GM12878 (cell line): ENCODE measurements around the gene PRKN. TPM values are rescaled to one million over a fixed set of nuclear protein-coding genes. Genes with fewer than 3 reads are reported as not detected.

ENCODE experiments used
- ATAC-seq: fragments of 200-7000 bp; cut with Tn5 transposase; 3 replicates; pipeline ENCODE4 v1.9.1; 2020; ENCODE audit warnings: mild to moderate bottlenecking, moderate library complexity
- BruUV-seq: library from RNA; stranded (reverse); fragments of 400-500 nt; replicated peaks from 2 replicates; lab custom pipeline; 2021; lab: Mats Ljungman, UMichigan
- CTCF ChIA-PET: fragments of 300-600 bp; sonication (Branson Sonifier 250); formaldehyde crosslinking; extraction: SDS; loops from one replicate; lab custom pipeline; 2021; ENCODE audit warnings: inconsistent platforms; lab: Yijun Ruan, JAX
- POLR2A ChIA-PET: fragments of 350-600 bp; formaldehyde crosslinking; extraction: SDS; loops from one replicate; lab custom pipeline; 2021; ENCODE audit warnings: inconsistent platforms; lab: Charles Lee
- RAD21 ChIA-PET: fragments of 300-600 bp; sonication (Branson Sonifier 250); formaldehyde crosslinking; loops from one replicate; lab custom pipeline; 2023; ENCODE audit warnings: antibody characterized with exemption; ENCODE audit not compliant: unreplicated experiment; lab: Charles Lee
- SMC1A ChIA-PET: fragments of 300-600 bp; sonication (Branson Sonifier 250); formaldehyde crosslinking; loops from one replicate; lab custom pipeline; 2023; ENCODE audit not compliant: unreplicated experiment, uncharacterized antibody; lab: Charles Lee
- DNase-seq: peaks from one replicate; pipeline ENCODE4 v3.0.0-alpha.2; 2011; ENCODE audit warnings: low read depth, low spot score
- FAIRE-seq: peaks from 3 replicates; lab custom pipeline; 2011; peaks lifted over from hg19 to GRCh38; lab: Jason Lieb, UNC
- H2AFZ ChIP-seq: 2 replicates; pipeline ENCODE4 v1.6.0; 2011; ENCODE audit warnings: low read depth, low read length, control low read depth; ENCODE audit not compliant: control insufficient read depth
- H3K27ac ChIP-seq: 2 replicates; pipeline ENCODE4 v1.5.1; 2011; ENCODE audit warnings: control low read depth; ENCODE audit not compliant: control insufficient read depth, insufficient read depth
- H3K27me3 ChIP-seq, 2 experiments: replicated peaks in 1 of 2; 2 replicates each; pipeline versions ENCODE4 v1.6.0 to v1.6.1; 2011; ENCODE audit warnings: low read length in 1 of 2; ENCODE audit not compliant: control insufficient read depth in 2 of 2, insufficient read depth in 2 of 2
- H3K36me3 ChIP-seq, 2 experiments: 2 replicates each; pipeline ENCODE4 v1.5.1; 2011; ENCODE audit warnings: low read length in 1 of 2; ENCODE audit not compliant: control insufficient read depth in 2 of 2, insufficient read depth in 2 of 2
- H3K4me1 ChIP-seq: 2 replicates; pipeline ENCODE4 v1.6.1; 2011; ENCODE audit warnings: mild to moderate bottlenecking, low read length, moderate library complexity, mixed read lengths; ENCODE audit not compliant: control insufficient read depth, insufficient read depth
- H3K4me2 ChIP-seq: 2 replicates; pipeline ENCODE4 v1.6.0; 2011; ENCODE audit warnings: control low read depth; ENCODE audit not compliant: control insufficient read depth, insufficient read depth
- H3K4me3 ChIP-seq: fragments of 200-600 bp; sonication (generic); 2 replicates; pipeline ENCODE4 v1.5.1; 2016
- H3K79me2 ChIP-seq: 2 replicates; pipeline ENCODE4 v1.6.0; 2011; ENCODE audit warnings: low read length; ENCODE audit not compliant: control insufficient read depth, insufficient read depth
- H3K9ac ChIP-seq: 2 replicates; pipeline ENCODE4 v1.8.0; 2011; ENCODE audit warnings: low read length, control low read depth, mixed read lengths; ENCODE audit not compliant: control insufficient read depth, insufficient read depth
- H3K9me3 ChIP-seq: replicated peaks from 3 replicates; pipeline ENCODE4 v1.5.1; 2011; ENCODE audit warnings: mild to moderate bottlenecking, low read length; ENCODE audit not compliant: control insufficient read depth, insufficient read depth
- H4K20me1 ChIP-seq: 2 replicates; pipeline ENCODE4 v1.6.0; 2011; ENCODE audit not compliant: control insufficient read depth, insufficient read depth
- ASH2L ChIP-seq: fragments of 300-600, 200-600 bp; sonication (generic); IDR thresholded peaks from 2 replicates; pipeline ENCODE4 v1.6.1; 2017; ENCODE audit warnings: low read depth, mild to moderate bottlenecking, borderline replicate concordance
- BACH1 ChIP-seq: fragments of 450-650 bp; IDR thresholded peaks from 2 replicates; pipeline ENCODE4 v1.6.1; 2017; ENCODE audit warnings: mild to moderate bottlenecking, borderline replicate concordance
- BCL11A ChIP-seq: IDR thresholded peaks from 2 replicates; pipeline ENCODE4 v1.6.1; 2011; ENCODE audit warnings: low read depth, low read length
- BMI1 ChIP-seq: fragments of 450-650 bp; IDR thresholded peaks from 2 replicates; pipeline ENCODE4 v1.6.1; 2016; ENCODE audit warnings: mild to moderate bottlenecking, moderate library complexity, borderline replicate concordance
- CBFB ChIP-seq: IDR thresholded peaks from 2 replicates; pipeline ENCODE4 v1.6.1; 2016; ENCODE audit warnings: antibody characterized with exemption, low read depth
- CEBPB ChIP-seq, 2 experiments: fragments of 150-350 bp in 1 of 2; IDR thresholded peaks; 2 replicates each; pipeline ENCODE4 v1.6.1; 2012 to 2014; ENCODE audit warnings: low read depth in 2 of 2, low read length in 2 of 2, borderline replicate concordance in 1 of 2, inconsistent platforms in 1 of 2
- CUX1 ChIP-seq: IDR thresholded peaks from 2 replicates; pipeline ENCODE4 v1.6.1; 2012; ENCODE audit warnings: improper control_type of control experiment, low read depth, low read length; ENCODE audit not compliant: insufficient replicate concordance
- E2F8 ChIP-seq: fragments of 450-650 bp; IDR thresholded peaks from 2 replicates; pipeline ENCODE4 v1.6.1; 2018; ENCODE audit warnings: mild to moderate bottlenecking, low read depth, moderate library complexity; ENCODE audit not compliant: partially characterized antibody
- ELK1 ChIP-seq: IDR thresholded peaks from 2 replicates; pipeline ENCODE4 v1.6.1; 2012; ENCODE audit warnings: low read depth, low read length, improper control_type of control experiment
- ESRRA ChIP-seq: IDR thresholded peaks from 2 replicates; pipeline ENCODE4 v1.6.1; 2012; ENCODE audit warnings: mild to moderate bottlenecking, low read length, improper control_type of control experiment
- FOXK2 ChIP-seq: fragments of 450-650 bp; IDR thresholded peaks from 2 replicates; pipeline ENCODE4 v1.6.1; 2017; ENCODE audit warnings: mild to moderate bottlenecking, moderate library complexity
- HDGF ChIP-seq: fragments of 450-650 bp; IDR thresholded peaks from 2 replicates; pipeline ENCODE4 v1.6.1; 2016; ENCODE audit warnings: antibody characterized with exemption
- KAT2A ChIP-seq: conservative IDR thresholded peaks from 2 replicates; pipeline ENCODE4 v1.6.1; 2011; ENCODE audit warnings: low read depth, low read length; ENCODE audit not compliant: control insufficient read depth
- MYB ChIP-seq: fragments of 150-350 bp; IDR thresholded peaks from 2 replicates; pipeline ENCODE4 v1.6.1; 2014; ENCODE audit warnings: mild to moderate bottlenecking, low read depth, low read length, borderline replicate concordance
- NFXL1 ChIP-seq: fragments of 450-650 bp; IDR thresholded peaks from 2 replicates; pipeline ENCODE4 v1.6.1; 2017; ENCODE audit warnings: antibody characterized with exemption, mild to moderate bottlenecking, borderline replicate concordance
- NR2C1 ChIP-seq: fragments of 450-650 bp; IDR thresholded peaks from 2 replicates; pipeline ENCODE4 v1.6.1; 2017; ENCODE audit warnings: antibody characterized with exemption, mild to moderate bottlenecking, moderate library complexity
- TARDBP ChIP-seq: IDR thresholded peaks from 2 replicates; pipeline ENCODE4 v1.6.1; 2016; ENCODE audit warnings: borderline replicate concordance
- WGBS: methylation state at CpG from one replicate; pipeline ENCODE4 v1.1.6; 2016; ENCODE audit warnings: low lambda C conversion rate; ENCODE audit not compliant: insufficient replicate concordance, insufficient coverage; ENCODE audit errors: missing lambda C conversion rate; 5-methylcytosine and 5-hydroxymethylcytosine counted together
- in situ Hi-C: fragments of 300-500 bp; cut with MboI; formaldehyde crosslinking; loops from 9 replicates; pipeline ENCODE4 v1.14.3; 2018; ENCODE audit warnings: mixed read lengths
- intact Hi-C: fragments of 100-400 bp; cut with micrococcal nuclease; formaldehyde crosslinking; loops from one replicate; pipeline ENCODE4 v1.14.2; 2022; ENCODE audit not compliant: unreplicated experiment
- polyA plus RNA-seq, 11 experiments: library from polyadenylated mRNA; depleted of rRNA in 4 of 11; unstranded in 6 of 11; stranded (reverse) in 5 of 11; fragments of >200 nt; fragmentation: Nextera tagmentation in 4 of 11; fragmentation: Illumina TruSeq in 1 of 11; extraction: Ambion mirVana in 4 of 11; extraction: Trizol in 1 of 11; gene quantifications; 1 replicate in 1 of 11; 2 replicates in 10 of 11; pipeline versions ENCODE4 v1.2.1 to v1.2.3, GENCODE V29; 2011 to 2016; ENCODE audit warnings: inconsistent platforms in 2 of 11, missing spikeins in 2 of 11, low read depth in 1 of 11
- total RNA-seq, 4 experiments: library from RNA; depleted of rRNA in 3 of 4; stranded (reverse); fragments of >200 nt in 3 of 4; fragmentation: Illumina TruSeq in 1 of 4; extraction: Trizol in 1 of 4; gene quantifications; 2 replicates each; pipeline versions ENCODE4 v1.2.1 to v1.2.3, GENCODE V29; 2013 to 2021

The PRKN gene
- total and polyA plus RNA-seq, 10 of the 15 experiments (the other 5 are each of a cell fraction or from before 2014, with no cell fraction given), result 0.06 to 0.09 TPM; not detected in 8

GRCh38 chr6:161963634-161964234, 763.8 kb downstream of the PRKN start:
- Histone ChIP-seq H3K9ac (no peak overlapping the region), H2AFZ (no peak overlapping the region), H3K79me2 (no peaks in the 10 kb centered on the region), H3K27me3 (no peaks in the 10 kb centered on the region), H3K36me3 (no peaks in the 10 kb centered on the region), H3K9me3 (no peaks in the 10 kb centered on the region), H3K4me1 (no peaks in the 10 kb centered on the region), H3K4me2 (no peak overlapping the region), H3K27ac (no peak overlapping the region), H4K20me1 (no peaks in the 10 kb centered on the region), H3K4me3 (no peak overlapping the region)
- ChIA-PET POLR2A (no interaction called here), SMC1A (interaction anchor here (1.4 kb wide), 1 partner anchor 38 kb away, joined by 3 read pairs; no protein-coding TSS in a partner anchor), CTCF (no interaction called here), RAD21 (no interaction called here)
- no TSS peak for BruUV-seq
- DNase-seq (no peak), ATAC-seq (no peak), FAIRE-seq (no peak)
- in situ Hi-C loops, result no loop called here
- 25% methylated on average over 4 of the region's 4 CpGs for WGBS
- intact Hi-C loops, result no loop called here
- TF ChIP-seq BACH1 (no peak), NR2C1 (no peak), BCL11A (no peak), ELK1 (no peak), TARDBP (no peak), NFXL1 (no peak), ASH2L (no peak), BMI1 (no peak), ESRRA (no peak), CEBPB (IDR thresholded peaks at IDR 0.05; ENCODE audit: borderline replicate concordance in 1 of 2, low read depth in 2 of 2, low read length in 2 of 2) (no peak), HDGF (no peak), CBFB (no peak), KAT2A (no peak), MYB (no peak), E2F8 (no peak), CUX1 (no peak), FOXK2 (no peak)
